ENCODE data around the gene CEP95. TPM values are rescaled to one million over a fixed set of nuclear protein-coding genes. Genes with fewer than 3 reads are reported as not detected.

CEP95 gene
- polyA plus RNA-seq, result 214 and 220 TPM in 2 replicates
- polyA minus RNA-seq, result 113 and 147 TPM in 2 replicates

- Histone ChIP-seq H3K79me2 (replicated peaks; ENCODE audit: insufficient read depth, low read length) (peaks cover 78% of the 10 kb centered on the region), H3F3A (ENCODE audit: insufficient read depth, low read length, poor library complexity, severe bottlenecking) (peaks cover 8% of the 10 kb centered on the region), H3K27ac (ENCODE audit: low read length) (peak within 1 kb of the TSS; percentile 100), H3K9me3 (ENCODE audit: low read length) (no peaks in the 10 kb centered on the region), H3K36me3 (ENCODE audit: insufficient read depth, low read length) (peaks cover 20% of the 10 kb centered on the region), H3K9ac (ENCODE audit: low read length) (peak within 1 kb of the TSS; percentile 100), H3K4me3 (ENCODE audit: low read length) (peak within 1 kb of the TSS; percentile 97), H3K27me3 (ENCODE audit: insufficient read depth, low read depth, low read length) (no peaks in the 10 kb centered on the region), H2AFZ (ENCODE audit: low read depth, low read length) (peak within 1 kb of the TSS; percentile 63), H3K4me2 (ENCODE audit: low read length) (peak within 1 kb of the TSS; percentile 97), H3K9me2 (ENCODE audit: insufficient read depth, low read length) (no peaks in the 10 kb centered on the region), H4K20me1 (ENCODE audit: insufficient read depth) (peaks cover 15% of the 10 kb centered on the region)
- peak; percentile 91 for TF ChIP-seq REST (IDR thresholded peaks at IDR 0.05; ENCODE audit: borderline replicate concordance)
- TF ChIP-seq RAD21 (conservative IDR thresholded peaks at IDR 0.05), result no peak
- peak; percentile 64 for TF ChIP-seq TAF1 (IDR thresholded peaks at IDR 0.05; ENCODE audit: low read depth)
- peak; percentile 73 for TF ChIP-seq MXI1 (conservative IDR thresholded peaks at IDR 0.05; ENCODE audit: poor library complexity, severe bottlenecking)
- peak; percentile 62 for TF ChIP-seq EP300 (conservative IDR thresholded peaks at IDR 0.05; ENCODE audit: poor library complexity, severe bottlenecking)
- TF ChIP-seq SMC3 (conservative IDR thresholded peaks at IDR 0.05; ENCODE audit: poor library complexity), result peak; percentile 3
- no peak for TF ChIP-seq CTCF (IDR thresholded peaks at IDR 0.05; ENCODE audit: poor library complexity, severe bottlenecking)
- TF ChIP-seq POLR2AphosphoS5 (IDR thresholded peaks at IDR 0.05), result peak; percentile 83
Measured at GRCh38 chr17:64506576-64507412, at the start of gene CEP95. CEP95 (plus strand) TSS chr17:64506977; CDS start chr17:64507098, 121 bp downstream.

GRCh38 chr17:64457156-64457555, 49.6 kb upstream of the CEP95 start:
- H3K4me2 ChIP-seq (ENCODE audit: low read length), result no peak overlapping the region
- no peaks in the 10 kb centered on the region for H3K36me3 ChIP-seq (ENCODE audit: insufficient read depth, low read length)
- H3K27me3 ChIP-seq (ENCODE audit: insufficient read depth, low read depth, low read length), result no peaks in the 10 kb centered on the region
- H3F3A ChIP-seq (ENCODE audit: insufficient read depth, low read length, poor library complexity, severe bottlenecking), result no peaks in the 10 kb centered on the region
- no peaks in the 10 kb centered on the region for H3K9me3 ChIP-seq (ENCODE audit: low read length)
- H3K9ac ChIP-seq (ENCODE audit: low read length), result no peak overlapping the region
- TF ChIP-seq MXI1 (conservative IDR thresholded peaks at IDR 0.05; ENCODE audit: poor library complexity, severe bottlenecking), result no peak
- TF ChIP-seq REST (IDR thresholded peaks at IDR 0.05; ENCODE audit: borderline replicate concordance), result no peak
- no peak for TF ChIP-seq RAD21 (conservative IDR thresholded peaks at IDR 0.05)
- no peak for TF ChIP-seq CTCF (IDR thresholded peaks at IDR 0.05; ENCODE audit: poor library complexity, severe bottlenecking)
- TF ChIP-seq EP300 (conservative IDR thresholded peaks at IDR 0.05; ENCODE audit: poor library complexity, severe bottlenecking), result no peak
- no peak for TF ChIP-seq SMC3 (conservative IDR thresholded peaks at IDR 0.05; ENCODE audit: poor library complexity)
- TF ChIP-seq TAF1 (IDR thresholded peaks at IDR 0.05; ENCODE audit: low read depth), result no peak
- TF ChIP-seq EZH2 (IDR thresholded peaks at IDR 0.05; ENCODE audit: borderline replicate concordance, insufficient read depth, low read length, poor library complexity, severe bottlenecking), result no peak
- TF ChIP-seq POLR2AphosphoS5 (IDR thresholded peaks at IDR 0.05), result no peak
- no peaks in the 10 kb centered on the region for H3K9me2 ChIP-seq (ENCODE audit: insufficient read depth, low read length)
- no peak overlapping the region for H2AFZ ChIP-seq (ENCODE audit: low read depth, low read length)
- H4K20me1 ChIP-seq (ENCODE audit: insufficient read depth), result no peaks in the 10 kb centered on the region
- H3K27ac ChIP-seq (ENCODE audit: low read length), result no peak overlapping the region
- H3K4me3 ChIP-seq (ENCODE audit: low read length), result no peak overlapping the region
- no peaks in the 10 kb centered on the region for H3K79me2 ChIP-seq (replicated peaks; ENCODE audit: insufficient read depth, low read length)

Measured in neural cell (in vitro differentiated cells).